H1 (cell line): ENCODE measurements around the gene THAP11. TPM values are rescaled to one million over a fixed set of nuclear protein-coding genes. Genes with fewer than 3 reads are reported as not detected.

Experiments
- CTCF ChIA-PET: fragments of 300-600 bp; sonication (Branson Sonifier 250); formaldehyde crosslinking; loops from one replicate; lab custom pipeline; 2021; ENCODE audit not compliant: partially characterized antibody; lab: Charles Lee
- POLR2A ChIA-PET: fragments of 300-600 bp; sonication (Branson Sonifier 250); formaldehyde crosslinking; loops from one replicate; lab custom pipeline; 2021; ENCODE audit warnings: inconsistent platforms; ENCODE audit not compliant: partially characterized antibody; lab: Charles Lee
- DNase-seq, 2 experiments: peaks; one replicate each; pipeline versions ENCODE4 v3.0.0 to v3.0.0-alpha.2; 2010 to 2022; ENCODE audit warnings: low spot score in 2 of 2, low read depth in 1 of 2, mixed read lengths in 1 of 2
- FAIRE-seq: peaks from 2 replicates; lab custom pipeline; 2011; peaks lifted over from hg19 to GRCh38; lab: Jason Lieb, UNC
- H2AFZ ChIP-seq: 2 replicates; pipeline ENCODE4 v1.8.1; 2012; ENCODE audit warnings: low read length, inconsistent platforms
- H2AK5ac ChIP-seq: 2 replicates; pipeline ENCODE4 v1.6.1; 2013; ENCODE audit warnings: low read depth, low read length
- H2BK120ac ChIP-seq: replicated peaks from 2 replicates; pipeline ENCODE3; 2013; ENCODE audit warnings: low read depth, low read length, inconsistent platforms
- H2BK12ac ChIP-seq: 2 replicates; pipeline ENCODE4 v1.6.1; 2013; ENCODE audit warnings: low read depth, low read length
- H2BK15ac ChIP-seq: 2 replicates; pipeline ENCODE4 v1.6.1; 2013; ENCODE audit warnings: low read length
- H2BK20ac ChIP-seq: 2 replicates; pipeline ENCODE4 v1.6.1; 2013; ENCODE audit warnings: low read length
- H2BK5ac ChIP-seq: 2 replicates; pipeline ENCODE4 v1.6.1; 2013; ENCODE audit warnings: low read depth, low read length
- H3K14ac ChIP-seq: 2 replicates; pipeline ENCODE4 v1.6.1; 2013; ENCODE audit warnings: inconsistent platforms; ENCODE audit not compliant: insufficient read length
- H3K18ac ChIP-seq: 2 replicates; pipeline ENCODE4 v1.6.1; 2013; ENCODE audit warnings: low read length; ENCODE audit errors: extremely low read depth
- H3K23ac ChIP-seq: 2 replicates; pipeline ENCODE4 v1.6.1; 2013; ENCODE audit warnings: inconsistent platforms; ENCODE audit not compliant: insufficient read length
- H3K23me2 ChIP-seq: 2 replicates; pipeline ENCODE4 v1.6.1; 2013; ENCODE audit warnings: low read depth, low read length
- H3K27ac ChIP-seq: 2 replicates; pipeline ENCODE4 v1.6.1; 2011; ENCODE audit warnings: low read depth, low read length, inconsistent platforms
- H3K27me3 ChIP-seq, 4 experiments: replicated peaks in 1 of 4; 1 replicate in 1 of 4; 2 replicates in 3 of 4; pipeline versions ENCODE4 v1.6.1 to v1.8.1; 2011 to 2013; ENCODE audit warnings: low read length in 3 of 4, mild to moderate bottlenecking in 3 of 4, inconsistent platforms in 2 of 4, mixed read lengths in 2 of 4, moderate library complexity in 1 of 4; ENCODE audit not compliant: control insufficient read depth in 3 of 4, insufficient read depth in 3 of 4; ENCODE audit errors: extremely low read depth in 1 of 4
- H3K36me3 ChIP-seq, 4 experiments: 2 replicates each; pipeline versions ENCODE4 v1.6.1 to v1.8.1; 2011 to 2013; ENCODE audit warnings: mild to moderate bottlenecking in 4 of 4, low read length in 3 of 4, moderate library complexity in 2 of 4, control low read depth in 1 of 4, inconsistent platforms in 1 of 4; ENCODE audit not compliant: insufficient read depth in 4 of 4, control insufficient read depth in 2 of 4
- H3K4ac ChIP-seq: replicated peaks from 2 replicates; pipeline ENCODE3; 2013; ENCODE audit warnings: low read length, low read depth, mixed read lengths, inconsistent platforms; ENCODE audit not compliant: insufficient read length
- H3K4me1 ChIP-seq, 4 experiments: replicated peaks in 1 of 4; 1 replicate in 1 of 4; 2 replicates in 3 of 4; pipeline versions ENCODE4 v1.6.1 to v1.8.1; 2011 to 2013; ENCODE audit warnings: low read length in 3 of 4, inconsistent platforms in 2 of 4, mixed read lengths in 1 of 4; ENCODE audit not compliant: insufficient read depth in 4 of 4, control insufficient read depth in 3 of 4
- H3K4me2 ChIP-seq, 2 experiments: 2 replicates each; pipeline versions ENCODE4 v1.6.1 to v1.8.1; 2011 to 2013; ENCODE audit warnings: low read depth in 2 of 2, low read length in 2 of 2, control low read depth in 1 of 2, inconsistent platforms in 1 of 2, mild to moderate bottlenecking in 1 of 2; ENCODE audit not compliant: insufficient read depth in 1 of 2
- H3K4me3 ChIP-seq, 4 experiments: fragments of 200-600, 300-600 bp in 1 of 4; sonication (generic), shearing (Covaris generic), sonication (Bioruptor Twin) in 1 of 4; 2 replicates each; pipeline versions ENCODE4 v1.5.1 to v1.8.1; 2011 to 2016; ENCODE audit warnings: low read length in 4 of 4, low read depth in 3 of 4, control low read depth in 2 of 4, inconsistent platforms in 2 of 4, mild to moderate bottlenecking in 2 of 4, mixed read lengths in 1 of 4, moderate library complexity in 1 of 4; ENCODE audit not compliant: insufficient read depth in 2 of 4; ENCODE audit errors: extremely low read depth in 1 of 4
- H3K56ac ChIP-seq: replicated peaks from 2 replicates; pipeline ENCODE3; 2013; ENCODE audit warnings: low read depth, mild to moderate bottlenecking, mixed read lengths, low read length, inconsistent platforms; ENCODE audit not compliant: insufficient read length
- H3K79me1 ChIP-seq: 2 replicates; pipeline ENCODE4 v1.6.1; 2013; ENCODE audit warnings: low read depth, low read length, control low read depth
- H3K79me2 ChIP-seq, 2 experiments: 2 replicates each; pipeline versions ENCODE4 v1.6.1 to v1.8.1; 2012 to 2013; ENCODE audit warnings: low read length in 2 of 2, mild to moderate bottlenecking in 2 of 2, inconsistent platforms in 1 of 2; ENCODE audit not compliant: insufficient read depth in 2 of 2, control insufficient read depth in 1 of 2
- H3K9ac ChIP-seq, 4 experiments: replicated peaks in 1 of 4; 1 replicate in 1 of 4; 2 replicates in 3 of 4; pipeline versions ENCODE4 v1.6.1 to v1.8.1; 2011 to 2013; ENCODE audit warnings: low read depth in 3 of 4, low read length in 3 of 4, control low read depth in 2 of 4, mild to moderate bottlenecking in 2 of 4, moderate library complexity in 2 of 4, inconsistent platforms in 1 of 4; ENCODE audit errors: extremely low read depth in 1 of 4
- H3K9me3 ChIP-seq, 2 experiments: 2 replicates each; pipeline versions ENCODE4 v1.6.1 to v1.8.1; 2012 to 2013; ENCODE audit warnings: mild to moderate bottlenecking in 2 of 2, moderate library complexity in 2 of 2, control low read depth in 1 of 2, inconsistent platforms in 1 of 2, low read depth in 1 of 2, low read length in 1 of 2, mixed read lengths in 1 of 2; ENCODE audit not compliant: insufficient read depth in 2 of 2
- H4K20me1 ChIP-seq, 2 experiments: replicated peaks in 1 of 2; 2 replicates each; pipeline versions ENCODE3 to v1.8.1; 2011 to 2013; ENCODE audit warnings: inconsistent platforms in 2 of 2, low read length in 2 of 2, mild to moderate bottlenecking in 1 of 2; ENCODE audit not compliant: insufficient read depth in 2 of 2, control insufficient read depth in 1 of 2
- H4K5ac ChIP-seq: 2 replicates; pipeline ENCODE4 v1.6.1; 2013; ENCODE audit warnings: low read length, low read depth, mixed read lengths, inconsistent platforms; ENCODE audit not compliant: insufficient read length
- H4K8ac ChIP-seq: 2 replicates; pipeline ENCODE4 v1.8.0; 2013; ENCODE audit warnings: mild to moderate bottlenecking, moderate library complexity, low read length, inconsistent platforms; ENCODE audit not compliant: insufficient read depth; ENCODE audit errors: extremely low read depth
- H4K91ac ChIP-seq: replicated peaks from 2 replicates; pipeline ENCODE3; 2013; ENCODE audit warnings: low read length, mixed read lengths, inconsistent platforms; ENCODE audit not compliant: insufficient read length
- RAD21 ChIP-seq, 2 experiments: IDR thresholded peaks in 1 of 2; conservative IDR thresholded peaks in 1 of 2; 2 replicates each; pipeline ENCODE4 v1.6.1; 2011; ENCODE audit warnings: low read depth in 2 of 2, low read length in 2 of 2, improper control_type of control experiment in 1 of 2, inconsistent platforms in 1 of 2, mild to moderate bottlenecking in 1 of 2, moderate library complexity in 1 of 2
- TAF1 ChIP-seq: IDR thresholded peaks from 2 replicates; pipeline ENCODE4 v1.6.1; 2011; ENCODE audit warnings: mild to moderate bottlenecking, low read depth, low read length
- WGBS, 2 experiments: shearing (Covaris generic) in 1 of 2; methylation state at CpG; one replicate each; pipeline versions ENCODE4 v1.1.6 to v1.1.7; 2013 to 2015; ENCODE audit warnings: low lambda C conversion rate in 2 of 2, mixed read lengths in 2 of 2, inconsistent platforms in 1 of 2, low coverage in 1 of 2, missing lambda C conversion rate in 1 of 2; ENCODE audit not compliant: insufficient replicate concordance in 2 of 2, insufficient coverage in 1 of 2, insufficient read length in 1 of 2; ENCODE audit errors: extremely low coverage in 1 of 2, missing lambda C conversion rate in 1 of 2; 5-methylcytosine and 5-hydroxymethylcytosine counted together
- polyA plus RNA-seq, 7 experiments: library from polyadenylated mRNA; depleted of rRNA in 3 of 7; stranded (reverse) in 5 of 7; unstranded in 2 of 7; fragments of >200 nt in 5 of 7; fragments of 200-250 nt in 2 of 7; gene quantifications; 1 replicate in 5 of 7; 2 replicates in 1 of 7; 4 replicates in 1 of 7; pipeline versions ENCODE4 v1.2.1 to v1.2.3, GENCODE V29; 2011 to 2013; ENCODE audit warnings: missing spikeins in 2 of 7, mixed read lengths in 2 of 7
- total RNA-seq: library from RNA; stranded (reverse); fragmentation: NEBNext Ultra II Directional; extraction: Animal tissue kit (Norgen Biotek cat#: 25700); gene quantifications from 2 replicates; pipeline ENCODE4 v1.2.1, GENCODE V29; 2021

The THAP11 gene
- total and polyA plus RNA-seq, 2 of the 8 experiments (the other 6 are each of a cell fraction or from before 2014, with no cell fraction given) = 50.8 to 54.8 TPM

GRCh38 chr16:67855789-67856188 is 13.7 kb downstream of the THAP11 start:
- H3K14ac ChIP-seq = no peak overlapping the region
- H2BK12ac ChIP-seq = no peak overlapping the region; the same call in 1 of the 2 replicates
- H3K23me2 ChIP-seq = no peaks in the 10 kb centered on the region
- no peak overlapping the region for H2BK5ac ChIP-seq
- no peak overlapping the region for H3K27ac ChIP-seq
- no peak overlapping the region for H3K23ac ChIP-seq
- no peak overlapping the region for H3K4ac ChIP-seq
- TF ChIP-seq RAD21 (IDR thresholded peaks at IDR 0.05 in 1 of 2, conservative IDR thresholded peaks at IDR 0.05 in 1 of 2; ENCODE audit: low read depth in 2 of 2, low read length in 2 of 2) (no peak), TAF1 (no peak)
- H3K18ac ChIP-seq = no peak overlapping the region; the same call in 1 of the 2 replicates
- H3K27me3 ChIP-seq = no peaks in the 10 kb centered on the region
- H3K9ac ChIP-seq = no peak overlapping the region
- DNase-seq = no peak
- H2BK20ac ChIP-seq = 0 out of 2 replicates have a peak overlapping the region, but pooled peaks have one; percentile 61
- no peak for FAIRE-seq
- no peak overlapping the region for H2BK120ac ChIP-seq
- H2AK5ac ChIP-seq = no peak overlapping the region
- ChIA-PET CTCF (interaction anchor here (0.8 to 3.5 kb wide), 7 partner anchors 9 to 125 kb away, joined by 3 to 20 read pairs (median 5); partner anchors contain the start of gene NRN1L), POLR2A (interaction anchor here (0.7 to 2.9 kb wide), 7 partner anchors 8 to 196 kb away, joined by 3 to 27 read pairs (median 4); partner anchors contain the start of genes CENPT, EDC4 and NUTF2)
- no peak overlapping the region for H3K56ac ChIP-seq
- peaks cover 27% of the 10 kb centered on the region for H3K79me1 ChIP-seq
- H3K4me2 ChIP-seq = no peak overlapping the region; a peak in 1 of 4 replicates
- H3K4me1 ChIP-seq = peaks cover 8 to 15% (median 13%) of the 10 kb centered on the region in 4 experiments
- no peak overlapping the region for H4K8ac ChIP-seq
- H3K4me3 ChIP-seq = no peak overlapping the region
- no peak overlapping the region for H2BK15ac ChIP-seq
- H4K20me1 ChIP-seq = peaks cover 27 to 41% of the 10 kb centered on the region in 2 experiments
- peaks cover 0 to 7% (median 3%) of the 10 kb centered on the region in 4 experiments; a peak in 4 of 8 replicates for H3K36me3 ChIP-seq
- H3K9me3 ChIP-seq = no peaks in the 10 kb centered on the region
- 92% methylated on average over 10 of the region's 10 CpGs; no CpG with 5 or more reads in 1 of the 2 experiments for WGBS, 2 experiments
- peaks cover 39 to 94% of the 10 kb centered on the region in 2 experiments for H3K79me2 ChIP-seq
- no peak overlapping the region for H4K5ac ChIP-seq
- H4K91ac ChIP-seq = no peak overlapping the region
- H2AFZ ChIP-seq = no peak overlapping the region
